Activated T-helper 1 cell treated with Interleukin-2 at 50 U/mL for 16 hours (primary cell): Measurements from ENCODE around the gene ETS1.

ENCODE experiments used
- DNase-seq: peaks from one replicate; pipeline ENCODE4 v3.0.0-alpha.2; 2020; ENCODE audit warnings: low read depth

The ETS1 gene

DNA sequence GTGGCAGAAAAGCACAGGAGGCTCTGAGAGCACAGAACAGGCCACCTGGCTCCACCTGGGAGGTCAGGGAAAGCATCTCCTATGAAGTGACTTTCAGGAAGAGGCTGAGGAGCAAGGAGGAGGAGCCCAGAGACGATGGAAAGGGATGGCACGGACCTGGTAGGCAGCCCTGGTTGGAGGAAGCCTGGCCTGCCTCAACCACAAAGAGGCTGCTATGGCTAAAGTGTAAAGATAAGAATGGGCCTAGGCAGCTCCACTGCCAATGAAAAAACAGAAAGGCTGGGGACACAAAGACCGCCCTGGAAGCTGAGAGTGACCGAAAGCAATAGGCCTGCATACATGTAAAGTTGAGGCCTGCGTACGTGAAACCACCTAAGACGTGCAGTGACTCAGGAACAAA, 31.2 kb upstream of the ETS1 start:
- DNase-seq: no peak

DNA sequence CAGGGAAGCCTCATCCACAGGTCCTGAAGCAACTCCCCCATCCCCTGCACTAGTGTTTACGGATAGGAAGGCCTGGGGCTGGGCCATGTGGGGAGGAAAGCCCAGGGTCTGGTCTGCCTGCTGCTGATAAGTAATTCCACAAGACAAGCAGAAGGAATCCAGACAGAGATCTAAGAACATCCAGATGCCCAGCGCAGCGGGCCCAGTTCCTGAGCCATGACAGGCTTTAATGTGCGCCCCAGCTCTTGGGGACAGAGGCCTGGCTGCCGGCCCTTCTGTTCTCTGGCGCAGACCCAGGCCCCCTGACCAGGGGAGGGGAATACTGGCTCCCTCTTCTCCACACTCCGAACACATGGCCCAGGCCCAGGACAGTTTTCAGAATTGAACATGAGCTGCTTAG, 28.8 kb upstream of the ETS1 start:
- DNase-seq: no peak

DNA sequence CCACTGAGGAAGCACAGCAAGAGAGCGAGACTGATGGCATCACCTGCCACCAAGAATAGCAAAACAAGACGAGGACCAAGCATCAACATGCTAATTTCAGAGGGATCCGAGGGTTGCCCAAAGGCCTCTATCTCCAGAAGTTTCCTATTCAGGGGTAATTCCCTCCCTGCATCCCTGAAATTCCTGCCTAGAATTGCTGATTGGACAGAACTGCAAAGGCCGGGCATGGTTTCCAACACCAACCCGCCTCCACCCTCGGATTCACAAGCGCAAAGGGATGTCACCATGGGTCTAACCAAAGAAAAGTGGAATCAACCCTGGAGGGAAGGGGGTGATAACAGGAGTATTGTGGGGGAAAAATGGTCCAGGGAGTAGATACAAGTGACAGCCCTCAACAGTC, 28.3 kb upstream of the ETS1 start:
- DNase-seq: no peak

DNA sequence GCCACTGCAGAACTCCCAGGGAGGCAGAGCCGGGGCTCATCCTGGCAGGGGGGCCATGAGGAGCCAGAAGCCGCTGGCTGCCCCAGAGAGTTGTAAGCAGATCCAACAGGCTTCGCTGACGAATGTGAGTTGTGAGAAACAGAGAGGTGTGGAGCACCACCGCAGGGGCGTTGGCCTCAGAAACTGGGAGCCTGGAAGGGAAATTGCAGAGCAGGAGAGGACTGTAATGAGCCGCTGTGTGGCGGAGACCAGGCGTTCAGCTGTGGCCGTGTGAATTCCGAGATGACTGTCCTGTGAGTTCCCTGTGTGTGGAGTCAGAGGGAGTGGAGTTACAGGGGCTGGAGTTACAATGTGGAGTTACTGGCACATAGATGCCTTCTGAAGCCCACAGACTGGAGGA, 27.7 kb upstream of the ETS1 start:
- no peak for DNase-seq

DNA sequence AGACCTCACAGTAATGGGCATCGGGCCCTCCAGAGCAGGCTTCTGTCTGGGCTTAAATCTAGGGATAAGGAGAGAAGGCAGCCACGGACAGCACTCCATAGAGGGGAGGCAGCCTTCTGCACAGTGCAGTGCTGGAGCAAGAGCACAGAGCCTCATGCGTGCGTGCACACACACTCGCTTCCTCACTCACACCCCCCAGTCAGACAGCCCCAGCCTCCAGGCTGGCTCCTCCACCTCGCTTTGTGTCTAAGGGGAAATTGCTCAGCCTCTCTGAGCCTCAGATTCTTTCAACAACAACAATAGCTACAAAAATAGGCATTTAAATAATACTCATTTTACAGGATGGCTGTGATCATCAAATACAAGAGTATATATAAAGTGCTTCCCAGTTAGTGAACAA, 26.7 kb upstream of the ETS1 start:
- no peak for DNase-seq

DNA sequence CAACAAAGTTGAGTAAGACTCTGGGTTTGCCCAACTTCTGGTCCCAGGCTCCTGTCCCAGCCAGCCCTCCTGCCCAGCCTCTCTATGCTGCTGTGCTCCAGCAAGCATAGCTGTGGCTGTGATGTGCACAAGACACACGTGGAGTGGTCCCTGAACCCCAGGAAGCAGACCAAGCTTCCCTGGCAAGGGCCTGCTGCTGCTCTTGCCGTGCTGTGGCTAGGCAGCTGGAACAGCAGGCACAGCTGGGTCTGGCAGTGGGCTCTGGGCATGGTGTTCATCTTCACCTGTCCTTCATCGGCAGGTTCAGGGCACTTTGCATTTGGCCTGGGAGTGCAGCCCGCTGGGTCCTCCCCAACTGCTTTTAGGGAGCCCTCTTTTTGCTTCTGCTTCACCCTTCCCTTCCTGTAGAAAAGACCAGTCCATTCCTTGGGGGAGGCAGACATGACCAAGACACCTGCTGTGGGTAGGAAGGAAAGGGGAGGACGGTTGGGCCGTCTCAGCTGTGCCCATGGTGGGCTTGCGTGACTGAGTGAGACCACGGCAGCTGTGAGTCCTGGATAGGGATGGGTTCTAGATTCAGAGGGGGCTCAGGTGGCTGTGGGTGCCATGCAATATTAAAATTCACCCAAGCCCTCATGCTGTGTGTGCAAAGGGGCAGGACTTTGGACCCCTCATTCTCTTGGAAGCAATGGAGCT, 26.1 kb upstream of the ETS1 start:
- no peak for DNase-seq

- DNase-seq: peak; percentile 45
Measured at GRCh38 chr11:128610721-128611617, 23.6 kb upstream of the ETS1 start.

DNA sequence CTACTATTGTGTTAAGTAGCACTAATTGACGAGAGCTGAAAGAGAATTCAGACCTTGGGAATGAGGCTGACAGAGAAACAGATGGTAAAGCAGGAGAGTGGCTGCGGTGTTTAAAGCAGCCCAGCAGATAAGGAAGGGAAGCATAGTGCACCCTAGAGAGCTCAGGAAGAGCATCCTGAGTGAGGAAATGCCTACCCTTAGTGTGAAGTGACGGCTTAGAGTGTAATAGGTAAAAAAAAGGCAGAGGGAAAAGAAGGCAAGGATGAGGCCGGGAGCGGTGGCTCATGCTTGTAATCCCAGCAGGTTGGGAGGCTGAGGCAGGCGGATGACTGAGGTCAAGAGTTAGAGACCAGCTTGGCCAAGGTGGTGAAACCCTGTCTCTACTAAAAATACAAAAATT, 22.4 kb upstream of the ETS1 start:
- no peak for DNase-seq

DNA sequence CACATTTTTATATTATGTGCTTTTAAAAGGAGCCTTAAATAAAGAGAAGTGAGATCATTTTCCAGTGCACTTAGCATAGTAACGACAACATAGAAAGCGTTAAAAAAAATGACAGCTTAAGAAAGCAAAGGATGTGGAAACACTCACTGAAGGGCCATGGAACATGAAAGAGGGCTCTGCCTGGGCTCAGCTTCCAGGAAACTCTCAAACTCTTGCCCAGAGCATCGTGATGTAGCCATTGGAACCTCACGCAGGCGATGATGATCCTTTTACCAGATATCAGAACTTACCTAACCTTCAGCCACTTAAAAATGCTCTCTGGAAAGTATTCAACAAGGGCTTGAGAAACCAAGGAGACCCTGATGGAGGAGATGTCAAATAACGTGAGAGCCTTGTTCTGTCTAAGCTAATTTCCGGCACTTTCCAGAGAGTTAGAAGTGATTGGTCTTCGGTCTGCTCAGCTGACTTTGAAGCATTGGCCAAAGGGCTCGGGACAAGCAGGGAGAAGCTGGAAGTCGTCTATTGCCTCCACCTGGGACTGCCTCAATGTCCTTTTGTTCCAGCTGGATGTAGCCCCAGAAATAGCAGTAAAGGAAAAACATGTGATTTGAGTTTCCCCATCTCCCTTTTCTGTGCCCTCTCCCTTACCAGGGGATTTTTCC, 21.5 kb upstream of the ETS1 start:
- no peak for DNase-seq

GRCh38 chr11:128607819-128608218, 20.5 kb upstream of the ETS1 start:
- DNase-seq: no peak

DNA sequence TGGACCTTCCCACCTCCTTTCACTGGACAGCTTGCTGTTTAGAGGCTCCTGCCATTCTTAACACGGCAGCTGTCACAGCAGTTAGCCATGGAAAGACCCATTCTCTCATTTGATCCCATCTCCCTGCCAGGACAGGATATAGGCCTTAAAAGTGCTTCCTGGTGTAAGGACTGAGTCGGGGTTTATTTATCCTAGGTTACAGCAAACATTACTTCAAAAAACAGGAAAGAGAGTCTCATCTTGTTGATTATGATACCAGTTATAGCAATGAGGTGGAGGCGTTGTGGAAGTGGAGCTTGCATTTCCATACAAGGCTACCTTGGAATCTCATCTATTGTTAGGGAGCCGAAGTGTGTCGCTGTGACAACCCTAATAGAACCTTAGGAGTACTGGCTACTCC, 17.4 kb upstream of the ETS1 start:
- no peak for DNase-seq

- DNase-seq: no peak
Measured at GRCh38 chr11:128603752-128604414, 16.5 kb upstream of the ETS1 start.

- DNase-seq: no peak
Measured at GRCh38 chr11:128603003-128603696, 15.8 kb upstream of the ETS1 start.

DNA sequence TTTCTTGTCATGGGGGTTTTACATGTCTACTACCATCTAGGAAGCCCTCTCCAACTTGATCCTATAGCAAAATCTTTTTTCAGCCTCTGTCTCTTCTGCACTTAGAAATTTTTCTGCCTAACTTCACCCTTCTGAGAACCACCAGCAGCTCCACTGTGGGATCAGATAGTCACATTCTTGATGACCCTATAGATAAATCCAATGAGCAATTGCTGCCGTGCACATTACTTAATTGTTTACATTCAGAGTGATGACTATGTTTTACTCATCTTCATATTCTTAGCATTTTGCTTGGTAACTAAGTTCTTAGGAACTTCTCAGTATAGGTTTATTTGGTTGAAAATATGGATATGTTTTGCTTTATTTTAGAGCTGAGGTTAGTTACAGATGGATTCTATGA, 12.4 kb upstream of the ETS1 start:
- no peak for DNase-seq

DNA sequence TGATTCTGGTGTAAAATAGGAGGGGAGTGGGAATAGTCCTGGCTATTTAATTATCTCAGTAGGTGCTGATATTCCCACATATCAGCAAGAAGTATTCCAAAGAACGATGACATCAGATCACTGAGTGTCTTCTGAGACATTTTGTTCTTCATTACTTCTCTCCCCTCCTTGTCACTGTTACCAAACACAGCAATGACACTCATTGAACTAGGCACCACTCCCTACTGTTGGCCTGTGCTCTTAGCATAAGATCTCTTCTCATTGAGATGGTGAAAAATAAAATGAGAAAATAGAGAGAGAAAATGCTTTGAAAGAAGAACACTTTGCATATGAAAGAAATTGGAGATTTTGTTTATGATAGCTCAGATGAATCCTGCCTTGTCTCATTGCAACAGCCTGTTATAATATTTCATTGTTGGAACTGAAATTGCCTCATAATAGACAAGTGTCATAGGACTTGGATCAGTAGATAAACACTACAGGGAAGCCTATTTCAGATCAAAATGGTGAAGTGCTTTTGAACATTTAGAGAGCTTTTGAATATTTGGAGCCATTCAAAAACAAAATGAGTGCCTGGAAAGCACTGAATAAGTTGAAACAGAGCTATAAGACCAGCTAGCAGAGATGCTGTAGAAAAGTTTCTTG, 11.3 kb upstream of the ETS1 start:
- no peak for DNase-seq

DNA sequence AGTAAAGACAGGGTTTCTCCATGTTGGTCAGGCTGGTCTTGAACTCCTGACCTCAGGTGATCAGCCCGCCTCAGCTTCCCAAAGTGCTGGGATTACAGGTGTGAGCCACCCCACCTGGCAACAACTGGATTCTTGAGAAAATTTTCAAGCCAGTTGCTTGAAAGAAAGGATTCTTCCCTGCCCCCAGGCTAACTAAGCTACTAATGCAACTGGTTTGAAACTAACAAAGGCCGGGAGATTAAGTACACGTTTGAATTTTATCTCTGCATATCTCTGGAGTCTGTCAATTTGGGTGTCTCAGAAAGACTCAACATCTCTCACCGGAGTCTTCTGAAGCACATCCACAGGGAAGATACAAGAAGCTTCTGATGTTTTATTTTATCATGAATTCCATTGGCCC, 10.7 kb upstream of the ETS1 start:
- DNase-seq: no peak

DNA sequence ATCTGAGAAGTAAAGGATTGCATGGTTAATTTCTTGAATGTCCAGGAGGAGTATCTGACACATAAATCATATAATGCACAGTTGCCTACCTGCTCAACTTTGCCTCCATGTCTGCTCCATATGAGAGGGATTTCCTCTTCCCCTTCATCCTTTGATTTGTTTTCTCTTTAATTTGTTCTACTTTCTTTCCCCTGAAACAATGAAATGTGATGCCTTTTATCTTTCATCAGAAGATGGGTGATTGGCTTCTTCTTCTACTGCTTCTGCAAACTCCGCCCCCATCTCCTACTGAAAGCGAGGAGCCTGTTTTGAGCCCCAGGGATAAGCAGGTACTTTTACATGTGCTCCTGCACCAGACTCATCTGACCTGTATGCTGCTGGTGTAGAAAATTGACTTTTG, 9.9 kb upstream of the ETS1 start:
- DNase-seq: no peak

DNA sequence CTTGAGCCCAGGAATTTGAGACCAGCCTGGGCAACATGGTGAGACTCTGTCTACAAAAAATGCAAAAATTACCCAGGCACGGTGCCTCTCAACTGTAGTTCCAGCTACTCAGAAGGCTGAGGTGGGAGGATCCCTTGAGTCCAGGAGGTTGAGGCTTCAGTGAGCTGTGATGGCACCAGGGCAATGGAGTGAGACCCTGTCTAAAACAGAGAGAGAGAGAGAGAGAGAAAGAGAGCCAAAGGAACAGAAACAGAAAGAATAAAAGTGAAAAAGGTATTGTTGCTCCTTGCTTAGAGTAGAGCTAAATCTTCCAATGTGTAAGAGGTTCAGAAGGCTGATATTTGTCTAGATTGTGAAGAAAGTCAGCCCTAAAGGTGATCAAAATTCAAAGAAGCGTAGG, 8.9 kb upstream of the ETS1 start:
- DNase-seq: no peak

GRCh38 chr11:128595775-128596174, 8.4 kb upstream of the ETS1 start:
- DNase-seq: no peak

GRCh38 chr11:128595221-128595620, 7.9 kb upstream of the ETS1 start:
- DNase-seq: no peak

DNA sequence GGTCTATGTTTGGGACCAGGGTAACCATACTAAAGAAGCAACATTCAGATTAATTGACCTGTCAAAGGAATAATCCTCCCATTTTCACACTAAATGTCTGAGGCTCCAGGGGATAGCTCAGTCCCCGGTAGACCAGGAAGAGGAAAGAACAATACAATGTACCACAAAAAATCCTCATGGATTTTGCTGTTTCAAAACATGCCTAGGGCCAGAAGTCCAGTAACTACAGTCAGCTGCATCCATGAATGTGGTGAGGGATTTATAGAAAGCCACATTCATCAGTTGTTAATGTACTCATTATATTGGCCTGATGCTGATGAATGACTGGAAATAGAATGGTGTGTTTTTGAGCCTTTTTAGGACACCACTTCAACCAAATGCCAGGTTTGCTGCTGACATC, 6.9 kb upstream of the ETS1 start:
- DNase-seq: no peak
